Adrenal gland (tissue), 12 donors: ENCODE data around the gene GRPR. TPM values are rescaled to one million over a fixed set of nuclear protein-coding genes. Genes with fewer than 3 reads are reported as not detected.

Experiments
- DNase-seq, 7 donors: peaks; one replicate each; pipeline ENCODE4 v3.0.0-alpha.2; 2019 to 2020
- H3K27ac ChIP-seq, 5 donors: fragments of 200-600 bp; sonication (generic) in 4 of 5; 1 replicate in 3 of 5; 2 replicates in 2 of 5; pipeline versions ENCODE4 v1.5.1 to v1.8.0; 2016 to 2020; ENCODE audit warnings: mild to moderate bottlenecking in 1 of 5
- H3K27me3 ChIP-seq: fragments of 200-600 bp; 2 replicates; pipeline ENCODE4 v1.8.0; 2021
- H3K36me3 ChIP-seq, 2 donors: fragments of 200-600 bp; replicated peaks in 1 of 2; 1 replicate in 1 of 2; 2 replicates in 1 of 2; pipeline versions ENCODE4 v1.5.1 to v1.8.0; 2018 to 2022
- H3K4me1 ChIP-seq, 2 donors: fragments of 200-600 bp; replicated peaks in 1 of 2; 1 replicate in 1 of 2; 2 replicates in 1 of 2; pipeline versions ENCODE4 v1.5.1 to v1.8.0; 2018 to 2021
- H3K4me3 ChIP-seq, 4 donors: fragments of 200-600 bp; sonication (generic) in 3 of 4; one replicate each; pipeline ENCODE4 v1.5.1; 2016 to 2018
- H3K9me3 ChIP-seq, 3 donors: fragments of 200-600 bp; sonication (generic) in 1 of 3; replicated peaks in 1 of 3; 1 replicate in 2 of 3; 2 replicates in 1 of 3; pipeline versions ENCODE4 v1.5.1 to v1.8.0; 2016 to 2021
- CTCF ChIP-seq, 6 experiments: fragments of 450-650 bp in 4 of 6; fragments of 200-600 bp in 2 of 6; sonication (generic) in 1 of 6; IDR thresholded peaks; 1 replicate in 5 of 6; 2 replicates in 1 of 6; pipeline versions ENCODE4 v1.5.1 to v1.8.0; 2016 to 2021; ENCODE audit warnings: antibody characterized with exemption in 6 of 6, mild to moderate bottlenecking in 2 of 6, moderate library complexity in 1 of 6
- POLR2A ChIP-seq, 2 donors: fragments of 450-650 bp; IDR thresholded peaks; one replicate each; pipeline ENCODE4 v1.6.1; 2017; ENCODE audit warnings: antibody characterized with exemption in 2 of 2, mild to moderate bottlenecking in 2 of 2, moderate library complexity in 1 of 2
- WGBS, 4 donors: extraction: QIAGEN DNeasy Blood & Tissue Kit in 2 of 4; methylation state at CpG; one replicate each; pipeline versions ENCODE4 v1.1.5 to v1.1.7; 2013 to 2017; 5-methylcytosine and 5-hydroxymethylcytosine counted together
- intact Hi-C, 2 donors: fragments of 100-400 bp; cut with DNase I; formaldehyde crosslinking; loops; one replicate each; pipeline versions ENCODE4 v1.14.1 to v1.15.0; 2022 to 2023
- polyA plus RNA-seq, 3 donors: library from polyadenylated mRNA; stranded (reverse); fragments of 200-250 nt in 2 of 3; fragments of 350-450 nt in 1 of 3; fragmentation: Illumina TruSeq in 1 of 3; extraction: RNeasy Lipid Tissue Mini Kit (QIAGEN cat#74804) in 1 of 3; gene quantifications; one replicate each; pipeline ENCODE4 v1.2.3, GENCODE V29; 2013 to 2014
- total RNA-seq, 9 donors: library from RNA; depleted of rRNA in 4 of 9; stranded (reverse); fragments of >200 nt in 4 of 9; fragments of 120-200 nt in 1 of 9; fragmentation: NEBNext Ultra II Directional in 1 of 9; extraction: Animal tissue kit (Norgen Biotek cat#: 25700) in 1 of 9; gene quantifications; one replicate each; pipeline versions ENCODE4 v1.1.0 to v1.2.4, GENCODE V29; 2013 to 2023
- donor health status: healthy with polysubstance abuse.
- donor health status: Bipolar disorder and iron deficiency.
- donor health status: DM: yes; HTN: yes; CAD: no.
- donor health status: DM: no; HTN: no; CAD: no.
- donor health status: DM: no; HTN: no; CAD: no.
- donor health status: DM: yes; HTN: yes; CAD: no.

GRPR gene
- total and polyA plus RNA-seq, 12 donors = 0.06 to 0.85 (median 0.16) TPM; not detected in 4

- peak in 4 of 7 donors; percentile 4 to 24 (median 20) for DNase-seq
- TF ChIP-seq POLR2A (IDR thresholded peaks at IDR 0.05) = no peak
- TF ChIP-seq CTCF (IDR thresholded peaks at IDR 0.05) = no peak
Measured at GRCh38 chrX:16196829-16197228, 73.5 kb downstream of the GRPR start.

GRCh38 chrX:16199343-16199742 is 76.0 kb downstream of the GRPR start:
- DNase-seq = no peak
- no peak for TF ChIP-seq POLR2A (IDR thresholded peaks at IDR 0.05)
- TF ChIP-seq CTCF (IDR thresholded peaks at IDR 0.05) = no peak
- no peak overlapping the region for H3K4me3 ChIP-seq
- intact Hi-C loops = no loop called here
- H3K27ac ChIP-seq = no peak overlapping the region
- no peaks in the 10 kb centered on the region for H3K36me3 ChIP-seq
- H3K9me3 ChIP-seq = no peaks in the 10 kb centered on the region
- H3K4me1 ChIP-seq = no peaks in the 10 kb centered on the region
- no peaks in the 10 kb centered on the region for H3K27me3 ChIP-seq
- 58 to 100% (median 74%) methylated on average over 1 of the region's 1 CpG for WGBS, 4 donors

More at GRCh38 chrX:16196829-16197228, 73.5 kb downstream of the GRPR start:
- Histone ChIP-seq H3K27ac (no peak overlapping the region), H3K4me3 (no peak overlapping the region), H3K4me1 (no peaks in the 10 kb centered on the region), H3K36me3 (no peaks in the 10 kb centered on the region), H3K9me3 (no peaks in the 10 kb centered on the region), H3K27me3 (no peaks in the 10 kb centered on the region)
- intact Hi-C loops = no loop called here

- no peak for DNase-seq
- Histone ChIP-seq H3K4me1 (no peaks in the 10 kb centered on the region), H3K27ac (no peak overlapping the region), H3K36me3 (no peaks in the 10 kb centered on the region), H3K27me3 (no peaks in the 10 kb centered on the region), H3K4me3 (no peak overlapping the region), H3K9me3 (no peaks in the 10 kb centered on the region)
- TF ChIP-seq CTCF (IDR thresholded peaks at IDR 0.05) = no peak
- no peak for TF ChIP-seq POLR2A (IDR thresholded peaks at IDR 0.05)
- intact Hi-C loops = no loop called here
- WGBS, 4 donors = 61 to 77% (median 70%) methylated on average over 4 of the region's 4 CpGs
Measured at GRCh38 chrX:16202943-16203342, 79.6 kb downstream of the GRPR start.

Other genes starting within 250 kb of the GRPR start
- under 1 TPM in 1 of 9 donors, not detected in 8; 0.06 TPM for gene MAGEB17, start 43.9 kb downstream of the GRPR start, total RNA-seq
- under 1 TPM in 2 of 3 donors, not detected in 1; 0.07 to 0.32 TPM for gene MAGEB17, start 43.9 kb downstream of the GRPR start, polyA plus RNA-seq